ENCODE data around the gene KLHDC9. TPM values are rescaled to one million over a fixed set of nuclear protein-coding genes. Genes with fewer than 3 reads are reported as not detected.

The KLHDC9 gene
- total RNA-seq: 10 to 100 TPM in 1 of 6 donors, 1 to 10 TPM in 4, not detected in 1; 6.5 to 12.3 (median 7.4) TPM

GRCh38 chr1:161098210-161099068 lies at the start of gene KLHDC9:
KLHDC9 (plus strand) TSS chr1:161098361; CDS start chr1:161098536, 175 bp downstream.
- DNase-seq (peak; percentile 91 to 93), ATAC-seq (ENCODE audit: low FRiP score in 2 of 2) (peak; percentile 64 to 89)

GRCh38 chr1:161048949-161049722 lies 49.0 kb upstream of the KLHDC9 start:
- Histone ChIP-seq H3K9me3 (no peaks in the 10 kb centered on the region), H3K27ac (peak overlapping the region in 2 of 4 donors; percentile 30 to 31), H3K4me3 (no peak overlapping the region), H3K36me3 (peaks cover 0 to 32% (median 14%) of the 10 kb centered on the region in 4 donors), H3K27me3 (no peaks in the 10 kb centered on the region), H3K4me1 (peaks cover 4 to 24% (median 10%) of the 10 kb centered on the region in 4 donors)
- WGBS, 2 donors: 93 to 100% methylated on average over 3 to 5 of the region's 5 CpGs
- TF ChIP-seq CTCF (IDR thresholded peaks at IDR 0.05) (no peak), EP300 (IDR thresholded peaks at IDR 0.05) (no peak)
- no peak for ATAC-seq (ENCODE audit: low FRiP score in 2 of 2)
- DNase-seq: no peak

More at GRCh38 chr1:161098210-161099068, at the start of gene KLHDC9:
- no peaks in the 10 kb centered on the region for H3K27me3 ChIP-seq
- TF ChIP-seq CTCF (IDR thresholded peaks at IDR 0.05): peak in 4 of 6 experiments; percentile 7 to 41 (median 30)
- TF ChIP-seq EP300 (IDR thresholded peaks at IDR 0.05): no peak
- TF ChIP-seq POLR2A (IDR thresholded peaks at IDR 0.05): peak in 1 of 4 donors; percentile 37
- TF ChIP-seq POLR2AphosphoS5 (IDR thresholded peaks at IDR 0.05): peak in 1 of 2 donors; percentile 24
- peak within 1 kb of the TSS; percentile 59 to 74 (median 67) for H3K4me3 ChIP-seq
- peaks cover 5 to 24% (median 11%) of the 10 kb centered on the region in 4 donors for H3K36me3 ChIP-seq
- H3K27ac ChIP-seq: peak within 1 kb of the TSS; percentile 30 to 79 (median 45)
- no peaks in the 10 kb centered on the region for H3K9me3 ChIP-seq
- WGBS, 2 donors: 12 to 16% methylated on average over 18 to 48 of the region's 71 CpGs
- H3K4me1 ChIP-seq: peaks cover 19 to 30% (median 23%) of the 10 kb centered on the region in 4 donors

- Histone ChIP-seq H3K27ac (no peak overlapping the region), H3K36me3 (peaks cover 0 to 44% (median 17%) of the 10 kb centered on the region in 4 donors), H3K4me1 (peaks cover 0 to 19% (median 8%) of the 10 kb centered on the region in 4 donors), H3K4me3 (no peak overlapping the region), H3K27me3 (no peaks in the 10 kb centered on the region), H3K9me3 (no peaks in the 10 kb centered on the region)
- ATAC-seq (ENCODE audit: low FRiP score in 2 of 2) (no peak), DNase-seq (no peak)
- TF ChIP-seq CTCF (IDR thresholded peaks at IDR 0.05) (no peak), POLR2A (IDR thresholded peaks at IDR 0.05) (no peak), POLR2AphosphoS5 (IDR thresholded peaks at IDR 0.05) (no peak), EP300 (IDR thresholded peaks at IDR 0.05) (no peak)
- 82 to 91% methylated on average over 4 to 10 of the region's 10 CpGs for WGBS, 2 donors
Measured at GRCh38 chr1:161051219-161051618, 46.9 kb upstream of the KLHDC9 start.

GRCh38 chr1:161052899-161053298 lies 45.3 kb upstream of the KLHDC9 start:
- Histone ChIP-seq H3K4me1 (peaks cover 0 to 8% (median 2%) of the 10 kb centered on the region in 4 donors), H3K27me3 (no peaks in the 10 kb centered on the region), H3K9me3 (no peaks in the 10 kb centered on the region), H3K27ac (no peak overlapping the region), H3K36me3 (peaks cover 0 to 44% (median 17%) of the 10 kb centered on the region in 4 donors), H3K4me3 (no peak overlapping the region)
- no peak for DNase-seq
- TF ChIP-seq EP300 (IDR thresholded peaks at IDR 0.05) (no peak), CTCF (IDR thresholded peaks at IDR 0.05) (no peak), POLR2AphosphoS5 (IDR thresholded peaks at IDR 0.05) (no peak), POLR2A (IDR thresholded peaks at IDR 0.05) (no peak)
- no peak for ATAC-seq (ENCODE audit: low FRiP score in 2 of 2)
- WGBS, 2 donors: 81 to 91% methylated on average over 3 of the region's 3 CpGs
